ENCODE data around the gene METTL23. TPM values are rescaled to one million over a fixed set of nuclear protein-coding genes. Genes with fewer than 3 reads are reported as not detected.

Gene METTL23
- total RNA-seq, 1 experiment from 2014 or later, result 40.5 TPM

DNA sequence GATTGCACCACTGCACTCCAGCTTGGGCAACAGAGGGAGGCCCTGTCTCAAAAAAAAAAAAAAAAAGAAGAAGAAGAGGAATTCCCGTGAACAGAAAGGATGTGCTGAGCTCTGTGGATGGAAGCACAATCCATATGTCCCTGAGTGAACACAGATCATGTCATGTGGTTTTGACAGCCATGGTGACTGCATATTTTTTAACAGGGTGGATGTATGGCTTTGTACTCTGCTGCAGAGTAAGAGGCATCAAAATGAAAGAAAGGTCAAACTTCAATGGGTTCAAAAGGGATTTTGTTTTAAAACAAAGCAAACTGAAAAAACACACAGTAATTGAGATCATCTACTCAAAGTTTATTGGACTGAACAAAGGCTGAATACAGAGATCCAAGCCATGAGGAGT, 47.4 kb upstream of the METTL23 start:
- H3K79me2 ChIP-seq (ENCODE audit: low read depth), result no peaks in the 10 kb centered on the region
- H3K9me2 ChIP-seq (ENCODE audit: insufficient read depth), result no peaks in the 10 kb centered on the region
- no TSS peak for BruUV-seq (replicated peaks)
- intact Hi-C loops (cut with micrococcal nuclease; ENCODE audit: unreplicated experiment), result no loop called here
- H3K9me3 ChIP-seq (ENCODE audit: insufficient read depth, low read depth), result no peaks in the 10 kb centered on the region
- no peak overlapping the region for H2AFZ ChIP-seq
- TF ChIP-seq, protein P1, sequence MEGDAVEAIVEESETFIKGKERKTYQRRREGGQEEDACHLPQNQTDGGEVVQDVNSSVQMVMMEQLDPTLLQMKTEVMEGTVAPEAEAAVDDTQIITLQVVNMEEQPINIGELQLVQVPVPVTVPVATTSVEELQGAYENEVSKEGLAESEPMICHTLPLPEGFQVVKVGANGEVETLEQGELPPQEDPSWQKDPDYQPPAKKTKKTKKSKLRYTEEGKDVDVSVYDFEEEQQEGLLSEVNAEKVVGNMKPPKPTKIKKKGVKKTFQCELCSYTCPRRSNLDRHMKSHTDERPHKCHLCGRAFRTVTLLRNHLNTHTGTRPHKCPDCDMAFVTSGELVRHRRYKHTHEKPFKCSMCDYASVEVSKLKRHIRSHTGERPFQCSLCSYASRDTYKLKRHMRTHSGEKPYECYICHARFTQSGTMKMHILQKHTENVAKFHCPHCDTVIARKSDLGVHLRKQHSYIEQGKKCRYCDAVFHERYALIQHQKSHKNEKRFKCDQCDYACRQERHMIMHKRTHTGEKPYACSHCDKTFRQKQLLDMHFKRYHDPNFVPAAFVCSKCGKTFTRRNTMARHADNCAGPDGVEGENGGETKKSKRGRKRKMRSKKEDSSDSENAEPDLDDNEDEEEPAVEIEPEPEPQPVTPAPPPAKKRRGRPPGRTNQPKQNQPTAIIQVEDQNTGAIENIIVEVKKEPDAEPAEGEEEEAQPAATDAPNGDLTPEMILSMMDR (conservative IDR thresholded peaks at IDR 0.05), result no peak
- no peak for TF ChIP-seq EZH2 (IDR thresholded peaks at IDR 0.05; ENCODE audit: low read depth)
- POLR2A ChIA-PET (ENCODE audit: unreplicated experiment), result no interaction called here
- H3F3A ChIP-seq (ENCODE audit: insufficient read depth, low read depth), result no peaks in the 10 kb centered on the region
- CTCF ChIA-PET, result no interaction called here
- H3K27ac ChIP-seq, result no peak overlapping the region
- no peak for DNase-seq
- H3K4me3 ChIP-seq, result no peak overlapping the region
- H3K4me2 ChIP-seq, result no peak overlapping the region
- no peaks in the 10 kb centered on the region for H4K20me1 ChIP-seq (ENCODE audit: insufficient read depth)
- H3K36me3 ChIP-seq (ENCODE audit: low read depth), result no peaks in the 10 kb centered on the region
- H3K4me1 ChIP-seq (replicated peaks; ENCODE audit: insufficient read depth), result no peaks in the 10 kb centered on the region
- H3K27me3 ChIP-seq (ENCODE audit: insufficient read depth, low read depth), result no peaks in the 10 kb centered on the region

GRCh38 chr17:76681222-76682137, 45.2 kb upstream of the METTL23 start:
- ChIA-PET POLR2A (ENCODE audit: unreplicated experiment) (interaction anchor here (0.6 to 0.8 kb wide), 4 partner anchors 49 to 188 kb away, joined by 3 to 8 read pairs (median 5); no protein-coding TSS in a partner anchor), CTCF (interaction anchor here (1.0 to 2.4 kb wide), 6 partner anchors 10 to 159 kb away, joined by 5 to 11 read pairs (median 7); no protein-coding TSS in a partner anchor)
- no peak overlapping the region for H2AFZ ChIP-seq
- no peaks in the 10 kb centered on the region for H3K4me1 ChIP-seq (replicated peaks; ENCODE audit: insufficient read depth)
- no peak overlapping the region for H3K27ac ChIP-seq
- H3K4me2 ChIP-seq, result no peak overlapping the region
- no peaks in the 10 kb centered on the region for H3K9me2 ChIP-seq (ENCODE audit: insufficient read depth)
- no peaks in the 10 kb centered on the region for H3K27me3 ChIP-seq (ENCODE audit: insufficient read depth, low read depth)
- TF ChIP-seq, protein P1 (conservative IDR thresholded peaks at IDR 0.05), result peak; percentile 77
- TF ChIP-seq EZH2 (IDR thresholded peaks at IDR 0.05; ENCODE audit: low read depth), result no peak
- no peak overlapping the region for H3K4me3 ChIP-seq
- intact Hi-C loops (cut with micrococcal nuclease; ENCODE audit: unreplicated experiment), result loop anchor here (1.0 kb wide), 3 partner anchors 68 to 158 kb away; no protein-coding TSS in a partner anchor
- no peaks in the 10 kb centered on the region for H3F3A ChIP-seq (ENCODE audit: insufficient read depth, low read depth)
- H3K9me3 ChIP-seq (ENCODE audit: insufficient read depth, low read depth), result no peaks in the 10 kb centered on the region
- no peaks in the 10 kb centered on the region for H3K79me2 ChIP-seq (ENCODE audit: low read depth)
- H4K20me1 ChIP-seq (ENCODE audit: insufficient read depth), result no peaks in the 10 kb centered on the region
- H3K36me3 ChIP-seq (ENCODE audit: low read depth), result no peaks in the 10 kb centered on the region
- DNase-seq, result peak in 1 of 2 experiments; percentile 70
- BruUV-seq (replicated peaks), result no TSS peak

DNA sequence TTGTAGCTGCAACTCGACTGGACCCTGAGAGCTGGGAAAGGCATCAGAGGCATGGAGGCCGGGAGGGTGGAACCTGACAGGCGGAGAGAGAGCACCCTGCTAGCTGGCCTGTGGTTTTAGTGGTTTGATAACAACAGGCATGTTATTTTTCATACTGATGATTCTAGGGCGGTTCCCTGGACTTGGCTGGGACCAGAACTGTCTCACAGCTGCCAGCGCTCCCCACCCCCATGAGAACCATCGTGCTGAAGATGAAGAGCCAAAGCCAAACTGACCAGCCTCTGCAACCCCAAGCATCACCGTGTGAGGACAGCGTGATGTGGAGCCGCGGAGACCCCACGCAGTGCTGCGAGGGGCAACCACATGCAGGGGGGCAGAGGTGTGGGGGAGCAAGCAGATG, 44.3 kb upstream of the METTL23 start:
- Histone ChIP-seq H2AFZ (no peak overlapping the region), H3K4me3 (no peak overlapping the region), H3K4me1 (replicated peaks; ENCODE audit: insufficient read depth) (no peaks in the 10 kb centered on the region), H3K27ac (no peak overlapping the region), H3K9me3 (ENCODE audit: insufficient read depth, low read depth) (no peaks in the 10 kb centered on the region), H3K36me3 (ENCODE audit: low read depth) (no peaks in the 10 kb centered on the region), H3K27me3 (ENCODE audit: insufficient read depth, low read depth) (no peaks in the 10 kb centered on the region), H3K79me2 (ENCODE audit: low read depth) (no peaks in the 10 kb centered on the region), H4K20me1 (ENCODE audit: insufficient read depth) (no peaks in the 10 kb centered on the region), H3F3A (ENCODE audit: insufficient read depth, low read depth) (no peaks in the 10 kb centered on the region), H3K4me2 (no peak overlapping the region), H3K9me2 (ENCODE audit: insufficient read depth) (no peaks in the 10 kb centered on the region)
- POLR2A ChIA-PET (ENCODE audit: unreplicated experiment), result no interaction called here
- no peak for DNase-seq
- BruUV-seq (replicated peaks), result no TSS peak
- TF ChIP-seq, protein P1 (conservative IDR thresholded peaks at IDR 0.05), result no peak
- no peak for TF ChIP-seq EZH2 (IDR thresholded peaks at IDR 0.05; ENCODE audit: low read depth)
- CTCF ChIA-PET, result interaction anchor here (1.7 to 2.4 kb wide), 5 partner anchors 51 to 160 kb away, joined by 6 to 11 read pairs (median 7); no protein-coding TSS in a partner anchor
- intact Hi-C loops (cut with micrococcal nuclease; ENCODE audit: unreplicated experiment), result no loop called here

All from PC-9 (cell line).